ENCODE data around the gene NAALADL1.

NAALADL1 gene

GRCh38 chr11:65078786-65079342 lies 20.5 kb upstream of the NAALADL1 start:
- no peak for DNase-seq

- no peak for DNase-seq
Observed at GRCh38 chr11:65078151-65078550, 19.8 kb upstream of the NAALADL1 start.

GRCh38 chr11:65077451-65077850 lies 19.1 kb upstream of the NAALADL1 start:
- DNase-seq, result no peak

GRCh38 chr11:65072631-65072966 lies 14.2 kb upstream of the NAALADL1 start:
- DNase-seq, result no peak

GRCh38 chr11:65071907-65072630 lies 13.7 kb upstream of the NAALADL1 start:
- no peak for DNase-seq

GRCh38 chr11:65069217-65069616 lies 10.9 kb upstream of the NAALADL1 start:
- no peak for DNase-seq

GRCh38 chr11:65067446-65067845 lies 9.1 kb upstream of the NAALADL1 start:
- DNase-seq, result no peak

GRCh38 chr11:65066805-65067291 lies 8.5 kb upstream of the NAALADL1 start:
- DNase-seq, result no peak

GRCh38 chr11:65066315-65066714 lies 8.0 kb upstream of the NAALADL1 start:
- no peak for DNase-seq

GRCh38 chr11:65065851-65066250 lies 7.5 kb upstream of the NAALADL1 start:
- no peak for DNase-seq

GRCh38 chr11:65064847-65065240 lies 6.5 kb upstream of the NAALADL1 start:
- no peak for DNase-seq

GRCh38 chr11:65063532-65063931 lies 5.2 kb upstream of the NAALADL1 start:
- no peak for DNase-seq

GRCh38 chr11:65060913-65061408 lies 2.6 kb upstream of the NAALADL1 start:
- no peak for DNase-seq

GRCh38 chr11:65059959-65060824 lies 1.8 kb upstream of the NAALADL1 start:
- DNase-seq, result no peak

GRCh38 chr11:65059523-65059922 lies 1.2 kb upstream of the NAALADL1 start:
- DNase-seq, result no peak

- DNase-seq, result no peak
Observed at GRCh38 chr11:65058012-65058411, 341 bp downstream of the NAALADL1 start.

GRCh38 chr11:65057526-65057925 lies 827 bp downstream of the NAALADL1 start:
- no peak for DNase-seq

GRCh38 chr11:65056999-65057398 lies 1.4 kb downstream of the NAALADL1 start:
- no peak for DNase-seq

- no peak for DNase-seq
Observed at GRCh38 chr11:65055538-65055937, 2.8 kb downstream of the NAALADL1 start.

- DNase-seq, result no peak
Observed at GRCh38 chr11:65053827-65054508, 4.4 kb downstream of the NAALADL1 start.

- DNase-seq, result no peak
Observed at GRCh38 chr11:65051398-65051858, 6.9 kb downstream of the NAALADL1 start.

- no peak for DNase-seq
Observed at GRCh38 chr11:65047581-65048422, 10.6 kb downstream of the NAALADL1 start.
